Panc1 (cell line): ENCODE measurements around the gene NAPG. TPM values are rescaled to one million over a fixed set of nuclear protein-coding genes. Genes with fewer than 3 reads are reported as not detected.

Experiments
- ATAC-seq: fragments of 200-7000 bp; cut with Tn5 transposase; 2 replicates; pipeline ENCODE4 v1.9.1; 2020; ENCODE audit warnings: mild to moderate bottlenecking, moderate library complexity
- BruUV-seq: library from RNA; stranded (reverse); fragments of 400-500 nt; replicated peaks from 2 replicates; lab custom pipeline; 2021; lab: Mats Ljungman, UMichigan
- CTCF ChIA-PET: fragments of 300-600 bp; sonication (Branson Sonifier 250); formaldehyde crosslinking; loops from one replicate; lab custom pipeline; 2022; ENCODE audit warnings: antibody characterized with exemption; lab: Charles Lee
- POLR2A ChIA-PET: fragments of 300-600 bp; sonication (Branson Sonifier 250); formaldehyde crosslinking; loops from one replicate; lab custom pipeline; 2022; ENCODE audit warnings: antibody characterized with exemption; lab: Charles Lee
- DNase-seq: peaks from one replicate; pipeline ENCODE4 v3.0.0-alpha.2; 2010; ENCODE audit warnings: low read depth, low spot score
- H3K27ac ChIP-seq: 2 replicates; pipeline ENCODE4 v1.5.1; 2011; ENCODE audit warnings: mild to moderate bottlenecking, low read length, inconsistent platforms
- H3K27me3 ChIP-seq: fragments of 200-500 bp; sonication (Bioruptor generic); 2 replicates; pipeline ENCODE4 v1.6.0; 2014; ENCODE audit warnings: low read length, inconsistent platforms; ENCODE audit not compliant: control insufficient read depth, insufficient read depth
- H3K36me3 ChIP-seq: fragments of 200-500 bp; sonication (Bioruptor generic); 2 replicates; pipeline ENCODE4 v1.5.1; 2014; ENCODE audit warnings: inconsistent platforms, mild to moderate bottlenecking, low read length, moderate library complexity; ENCODE audit not compliant: control insufficient read depth, insufficient read depth
- H3K4me1 ChIP-seq: 2 replicates; pipeline ENCODE4 v1.5.1; 2011; ENCODE audit warnings: inconsistent platforms, mild to moderate bottlenecking, low read length, moderate library complexity; ENCODE audit not compliant: control insufficient read depth, insufficient read depth
- H3K4me3 ChIP-seq, 2 experiments: 2 replicates each; pipeline ENCODE4 v1.5.1; 2011 to 2012; ENCODE audit warnings: low read depth in 2 of 2, low read length in 2 of 2, mild to moderate bottlenecking in 2 of 2, inconsistent platforms in 1 of 2, moderate library complexity in 1 of 2
- H3K9me3 ChIP-seq: fragments of 200-500 bp; sonication (Bioruptor generic); 2 replicates; pipeline ENCODE4 v1.5.1; 2014; ENCODE audit warnings: low read depth, mild to moderate bottlenecking, inconsistent platforms, low read length, moderate library complexity; ENCODE audit not compliant: control insufficient read depth, insufficient read depth
- CTCF ChIP-seq: fragments of 450-650 bp; IDR thresholded peaks from 2 replicates; pipeline ENCODE4 v1.5.1; 2017; ENCODE audit warnings: mild to moderate bottlenecking
- POLR2AphosphoS5 ChIP-seq: IDR thresholded peaks from 2 replicates; pipeline ENCODE4 v1.6.1; 2012; ENCODE audit warnings: mild to moderate bottlenecking, low read depth, low read length, moderate library complexity
- SIN3A ChIP-seq: IDR thresholded peaks from 2 replicates; pipeline ENCODE4 v1.6.1; 2012; ENCODE audit warnings: low read depth, mild to moderate bottlenecking, low read length, moderate library complexity, borderline replicate concordance; ENCODE audit not compliant: insufficient read depth
- TCF7L2 ChIP-seq: IDR thresholded peaks from 2 replicates; pipeline ENCODE4 v1.6.1; 2011; ENCODE audit warnings: mild to moderate bottlenecking, low read depth, low read length, inconsistent platforms
- in situ Hi-C: cut with HindIII; loops from 2 replicates; pipeline ENCODE4 v1.10.0; 2016; ENCODE audit warnings: low sequenced_read_pairs, low pct_unique_long_range_greater_than_20kb
- intact Hi-C: fragments of 100-400 bp; cut with micrococcal nuclease; formaldehyde crosslinking; loops from one replicate; pipeline ENCODE4 v1.10.0; 2022; ENCODE audit not compliant: unreplicated experiment
- total RNA-seq: library from RNA; stranded (reverse); gene quantifications from one replicate; pipeline ENCODE4 v1.2.1, GENCODE V29; 2021; ENCODE audit not compliant: unreplicated experiment
- TF ChIP-seq, protein P1 (sequence below), 2 experiments: IDR thresholded peaks; 2 replicates each; pipeline ENCODE4 v1.6.1; 2011 to 2012; ENCODE audit warnings: low read depth in 2 of 2, control low read depth in 1 of 2, low read length in 1 of 2, mild to moderate bottlenecking in 1 of 2, moderate library complexity in 1 of 2; ENCODE audit not compliant: insufficient read depth in 1 of 2

The NAPG gene
- total RNA-seq, 1 experiment from 2014 or later, result 27.8 TPM

DNA sequence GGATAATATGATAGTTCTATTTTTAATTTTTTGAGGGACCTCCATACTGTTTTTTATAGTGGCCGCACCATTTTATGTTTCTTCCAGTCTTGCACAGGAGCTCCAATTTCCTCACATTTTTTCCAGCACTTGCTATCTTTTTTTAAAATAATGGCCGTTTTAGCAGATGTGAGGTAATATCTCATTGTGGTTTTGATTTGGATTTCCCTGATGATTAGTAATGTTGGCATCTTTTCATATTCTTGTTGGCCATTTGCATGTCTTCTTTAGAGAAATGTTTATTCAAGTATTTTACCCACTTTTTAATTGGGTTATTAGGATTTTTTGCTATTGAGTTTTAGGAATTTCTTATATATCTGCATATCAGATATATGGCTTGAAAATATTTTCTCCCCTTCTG lies 29.9 kb upstream of the NAPG start:
- CTCF ChIA-PET, result no interaction called here
- in situ Hi-C loops (no loop called here), intact Hi-C loops (no loop called here)
- no peak for DNase-seq
- TF ChIP-seq POLR2AphosphoS5 (no peak), SIN3A (no peak), CTCF (no peak), TCF7L2 (no peak)
- TF ChIP-seq, protein P1, sequence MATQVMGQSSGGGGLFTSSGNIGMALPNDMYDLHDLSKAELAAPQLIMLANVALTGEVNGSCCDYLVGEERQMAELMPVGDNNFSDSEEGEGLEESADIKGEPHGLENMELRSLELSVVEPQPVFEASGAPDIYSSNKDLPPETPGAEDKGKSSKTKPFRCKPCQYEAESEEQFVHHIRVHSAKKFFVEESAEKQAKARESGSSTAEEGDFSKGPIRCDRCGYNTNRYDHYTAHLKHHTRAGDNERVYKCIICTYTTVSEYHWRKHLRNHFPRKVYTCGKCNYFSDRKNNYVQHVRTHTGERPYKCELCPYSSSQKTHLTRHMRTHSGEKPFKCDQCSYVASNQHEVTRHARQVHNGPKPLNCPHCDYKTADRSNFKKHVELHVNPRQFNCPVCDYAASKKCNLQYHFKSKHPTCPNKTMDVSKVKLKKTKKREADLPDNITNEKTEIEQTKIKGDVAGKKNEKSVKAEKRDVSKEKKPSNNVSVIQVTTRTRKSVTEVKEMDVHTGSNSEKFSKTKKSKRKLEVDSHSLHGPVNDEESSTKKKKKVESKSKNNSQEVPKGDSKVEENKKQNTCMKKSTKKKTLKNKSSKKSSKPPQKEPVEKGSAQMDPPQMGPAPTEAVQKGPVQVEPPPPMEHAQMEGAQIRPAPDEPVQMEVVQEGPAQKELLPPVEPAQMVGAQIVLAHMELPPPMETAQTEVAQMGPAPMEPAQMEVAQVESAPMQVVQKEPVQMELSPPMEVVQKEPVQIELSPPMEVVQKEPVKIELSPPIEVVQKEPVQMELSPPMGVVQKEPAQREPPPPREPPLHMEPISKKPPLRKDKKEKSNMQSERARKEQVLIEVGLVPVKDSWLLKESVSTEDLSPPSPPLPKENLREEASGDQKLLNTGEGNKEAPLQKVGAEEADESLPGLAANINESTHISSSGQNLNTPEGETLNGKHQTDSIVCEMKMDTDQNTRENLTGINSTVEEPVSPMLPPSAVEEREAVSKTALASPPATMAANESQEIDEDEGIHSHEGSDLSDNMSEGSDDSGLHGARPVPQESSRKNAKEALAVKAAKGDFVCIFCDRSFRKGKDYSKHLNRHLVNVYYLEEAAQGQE (IDR thresholded peaks at IDR 0.05; ENCODE audit: insufficient read depth in 1 of 2, low read depth in 2 of 2, low read length in 1 of 2), result no peak
- H3K4me3 ChIP-seq, result no peak overlapping the region
- ATAC-seq, result no peak
- H3K27ac ChIP-seq, result no peak overlapping the region
- no TSS peak for BruUV-seq
- no peaks in the 10 kb centered on the region for H3K27me3 ChIP-seq
- H3K4me1 ChIP-seq, result no peaks in the 10 kb centered on the region
- no peaks in the 10 kb centered on the region for H3K9me3 ChIP-seq
- POLR2A ChIA-PET, result no interaction called here
- no peaks in the 10 kb centered on the region for H3K36me3 ChIP-seq

DNA sequence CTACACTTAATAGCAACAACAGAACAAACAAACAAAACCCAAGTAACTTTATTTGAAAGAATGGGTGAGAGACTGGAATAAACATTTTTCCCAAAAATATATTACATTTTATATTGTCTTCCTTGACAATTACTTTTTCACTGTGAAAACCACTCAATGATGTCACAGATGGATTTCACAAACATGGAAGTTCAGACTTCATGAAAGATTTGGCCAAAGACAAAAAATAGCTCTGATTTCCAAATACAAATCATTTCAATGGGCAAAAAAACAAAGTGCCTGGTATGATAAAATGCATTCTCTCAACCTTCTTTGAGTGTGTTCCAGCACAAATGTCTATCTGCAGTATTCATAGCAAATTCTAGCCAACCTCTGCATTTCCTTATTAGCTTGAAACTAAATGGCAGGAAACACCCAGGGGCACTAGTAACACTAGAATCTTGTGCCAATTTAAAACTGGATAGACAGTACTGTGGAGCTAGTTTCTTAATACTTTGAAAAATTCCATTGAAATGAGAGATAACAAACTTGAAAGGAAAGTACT lies 28.5 kb upstream of the NAPG start:
- ChIA-PET CTCF (interaction anchor here (0.6 kb wide), 1 partner anchor 421 kb away, joined by 3 read pairs; no protein-coding TSS in a partner anchor), POLR2A (no interaction called here)
- ATAC-seq (no peak), DNase-seq (no peak)
- Histone ChIP-seq H3K27ac (no peak overlapping the region), H3K27me3 (no peaks in the 10 kb centered on the region; the same call in 1 of the 2 replicates), H3K36me3 (no peaks in the 10 kb centered on the region), H3K9me3 (no peaks in the 10 kb centered on the region), H3K4me3 (no peak overlapping the region), H3K4me1 (no peaks in the 10 kb centered on the region)
- intact Hi-C loops (no loop called here), in situ Hi-C loops (no loop called here)
- TF ChIP-seq, protein P1 (IDR thresholded peaks at IDR 0.05; ENCODE audit: insufficient read depth in 1 of 2, low read depth in 2 of 2, low read length in 1 of 2), result no peak
- no peak for TF ChIP-seq TCF7L2
- TF ChIP-seq SIN3A, result no peak
- TF ChIP-seq POLR2AphosphoS5, result no peak
- TF ChIP-seq CTCF, result no peak
- BruUV-seq, result no TSS peak
